Activated CD8-positive, alpha-beta memory T cell treated with anti-CD3 and anti-CD28 coated beads for 36 hours (primary cell): ENCODE results near the gene FNIP2. TPM values are rescaled to one million over a fixed set of nuclear protein-coding genes. Genes with fewer than 3 reads are reported as not detected.
"Not testable (repeated sequence)": the region's sequence is repeated elsewhere in the genome, so short reads cannot be mapped to it uniquely, and the experiment has no call there.

Experiments used
- CTCF ChIA-PET: fragments of 350-600 bp; sonication (Branson Sonifier 250); formaldehyde crosslinking; loops from one replicate; lab custom pipeline; 2021; ENCODE audit warnings: antibody characterized with exemption; lab: Charles Lee
- POLR2A ChIA-PET: fragments of 350-600 bp; sonication (Branson Sonifier 250); formaldehyde crosslinking; loops from one replicate; lab custom pipeline; 2021; ENCODE audit warnings: antibody characterized with exemption; lab: Charles Lee
- total RNA-seq, 2 experiments: library from RNA; stranded (reverse); gene quantifications; one replicate each; pipeline ENCODE4 v1.2.3, GENCODE V29; 2021

The FNIP2 gene
- total RNA-seq, 2 experiments from 2014 or later: 15.8 to 16.2 TPM

DNA sequence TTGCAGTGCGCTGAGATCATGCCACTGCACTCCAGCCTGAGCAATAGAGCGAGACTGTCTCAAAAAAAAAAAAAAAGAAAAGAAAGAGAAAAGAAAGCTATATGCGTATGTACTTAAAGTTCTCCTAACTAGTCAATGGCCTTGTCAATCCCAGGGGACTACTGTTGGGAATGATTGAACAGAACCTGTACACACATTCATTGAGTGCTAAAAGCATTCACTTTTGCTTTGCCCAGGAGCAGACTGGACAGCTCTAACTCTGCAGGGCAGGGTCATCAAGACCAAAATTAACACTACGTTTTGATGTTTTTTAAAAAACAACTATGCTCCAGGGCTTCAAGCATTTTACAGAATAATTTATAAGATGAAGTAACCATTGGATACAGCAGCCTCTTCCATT, 106.2 kb downstream of the FNIP2 start:
- ChIA-PET POLR2A (interaction anchor here (0.5 kb wide), 1 partner anchor 711 kb away, joined by 6 read pairs; no protein-coding TSS in a partner anchor), CTCF (interaction anchor here (1.0 kb wide), 1 partner anchor 32 kb away, joined by 3 read pairs; no protein-coding TSS in a partner anchor)

DNA sequence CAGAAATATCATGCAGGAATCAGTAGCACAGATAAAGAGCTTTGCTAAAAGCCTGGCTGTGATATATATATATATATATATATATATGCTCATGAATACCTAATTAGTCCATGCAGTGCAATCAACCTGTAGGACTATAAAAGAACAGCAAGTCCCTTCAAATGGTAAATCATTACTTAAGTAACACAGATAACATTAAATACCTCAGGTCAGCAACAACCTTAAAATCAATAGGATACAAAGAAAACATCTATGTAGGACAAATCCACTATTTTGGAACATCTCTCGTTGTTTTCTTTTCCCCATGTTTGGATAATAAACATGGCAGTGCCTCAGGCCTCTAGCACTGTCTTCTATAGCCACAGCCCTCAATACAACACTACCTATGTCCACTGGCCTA, 106.6 kb downstream of the FNIP2 start:
- ChIA-PET CTCF (no interaction called here), POLR2A (interaction anchor here (0.5 kb wide), 1 partner anchor 712 kb away, joined by 6 read pairs; no protein-coding TSS in a partner anchor)

DNA sequence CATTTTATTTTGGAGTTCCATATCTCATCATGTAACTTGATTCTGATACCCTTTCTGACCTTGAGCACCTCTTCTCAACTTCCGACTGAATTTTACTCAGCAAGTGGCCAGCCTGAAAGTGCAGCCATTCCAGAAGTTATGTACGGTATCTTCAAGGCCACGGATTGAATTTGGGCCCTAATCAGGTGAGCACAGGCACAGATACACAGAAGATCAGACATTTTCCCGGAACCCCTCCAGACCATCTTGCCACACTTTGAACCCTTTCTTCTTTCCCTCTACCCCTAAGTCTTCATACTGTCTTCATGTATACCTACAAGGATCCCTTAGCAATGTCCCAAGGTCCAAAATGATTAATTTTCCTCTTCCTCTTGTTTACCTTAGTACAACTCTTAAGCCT, 108.2 kb downstream of the FNIP2 start:
- POLR2A ChIA-PET: no interaction called here
- CTCF ChIA-PET: no interaction called here

DNA sequence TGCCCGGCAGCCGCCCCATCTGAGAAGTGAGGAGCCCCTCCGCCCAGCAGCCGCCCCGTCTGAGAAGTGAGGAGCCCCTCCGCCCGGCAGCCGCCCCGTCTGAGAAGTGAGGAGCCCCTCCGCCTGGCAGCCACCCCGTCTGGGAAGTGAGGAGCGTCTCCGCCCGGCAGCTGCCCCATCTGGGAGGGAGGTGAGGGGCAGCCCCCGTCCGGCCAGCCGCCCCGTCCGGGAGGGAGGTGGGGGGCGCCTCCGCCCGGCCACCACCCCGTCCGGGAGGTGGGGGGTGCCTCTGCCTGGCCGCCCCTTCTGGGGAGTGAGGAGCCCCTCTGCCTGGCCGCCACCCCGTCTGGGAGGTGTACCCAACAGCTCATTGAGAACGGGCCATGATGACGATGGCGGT, 113.3 kb downstream of the FNIP2 start:
- CTCF ChIA-PET, POLR2A ChIA-PET: not testable (repeated sequence)

- CTCF ChIA-PET: no interaction called here
- POLR2A ChIA-PET: no interaction called here
Observed at GRCh38 chr4:158884280-158884679, 115.5 kb downstream of the FNIP2 start.

- CTCF ChIA-PET: no interaction called here
- POLR2A ChIA-PET: no interaction called here
Observed at GRCh38 chr4:158885564-158885963, 116.7 kb downstream of the FNIP2 start.

- POLR2A ChIA-PET: no interaction called here
- CTCF ChIA-PET: no interaction called here
Observed at GRCh38 chr4:158890294-158890693, 121.5 kb downstream of the FNIP2 start.

DNA sequence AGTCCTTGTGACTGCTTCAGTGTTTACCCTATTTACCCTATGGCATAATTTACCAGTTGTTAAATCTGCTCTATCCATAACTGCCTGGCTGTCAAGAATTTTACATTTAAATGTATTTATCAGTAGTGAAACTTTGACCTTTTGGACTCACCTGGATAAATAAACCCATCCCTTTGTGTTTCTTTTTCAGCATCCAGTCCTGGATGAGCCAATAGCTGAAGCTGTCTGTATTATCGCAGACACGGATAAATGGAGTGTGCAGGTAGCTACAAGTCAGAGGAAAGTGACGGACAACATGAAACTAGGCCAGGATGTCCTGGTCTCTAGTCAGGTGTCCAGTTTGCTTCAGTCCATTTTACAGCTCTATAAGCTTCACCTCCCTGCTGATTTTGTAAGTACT, 122.4 kb downstream of the FNIP2 start:
- POLR2A ChIA-PET: no interaction called here
- CTCF ChIA-PET: no interaction called here

- ChIA-PET POLR2A (no interaction called here), CTCF (no interaction called here)
Observed at GRCh38 chr4:158894826-158895225, 126.0 kb downstream of the FNIP2 start.

DNA sequence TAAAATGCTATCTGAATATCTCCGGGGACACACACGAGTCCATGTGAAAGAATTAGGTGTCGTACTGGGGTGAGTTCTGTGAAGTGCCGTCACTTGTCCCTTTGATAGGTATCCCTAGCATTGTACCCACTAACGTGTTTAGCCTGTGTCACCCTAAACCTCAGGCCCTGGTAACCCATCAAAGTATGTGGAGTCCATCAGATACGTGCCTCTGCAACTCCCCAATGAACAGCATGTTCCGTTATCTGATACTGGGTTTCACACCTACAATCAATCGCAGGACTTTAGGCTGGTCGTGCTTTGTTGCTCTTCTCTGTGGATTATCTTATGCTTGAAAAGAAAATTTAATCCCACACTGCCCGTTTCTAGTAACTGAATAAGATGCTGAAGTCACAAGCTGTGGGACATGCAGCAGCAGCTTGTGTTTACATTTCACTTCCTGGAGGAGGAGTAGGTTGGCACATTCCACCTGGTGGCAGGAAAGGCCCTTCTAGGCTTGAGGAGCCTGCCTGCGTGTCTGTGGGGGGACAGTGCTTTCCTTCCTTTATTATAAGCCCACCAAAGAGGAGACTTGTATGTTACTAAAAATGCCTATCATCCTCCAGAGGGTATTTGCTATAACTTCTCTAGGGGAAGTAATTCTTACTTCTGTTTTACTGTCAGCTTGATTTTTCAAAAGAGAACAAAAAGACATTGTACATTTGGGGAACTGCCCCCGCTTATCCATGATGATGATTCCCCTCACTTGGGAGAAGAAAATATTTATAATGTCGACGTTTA, 127.2 kb downstream of the FNIP2 start:
- CTCF ChIA-PET: no interaction called here
- POLR2A ChIA-PET: no interaction called here

GRCh38 chr4:158896577-158897238, 127.9 kb downstream of the FNIP2 start:
- POLR2A ChIA-PET, CTCF ChIA-PET: not testable (repeated sequence)

- POLR2A ChIA-PET: not testable (repeated sequence)
Observed at GRCh38 chr4:158900408-158900807, 131.6 kb downstream of the FNIP2 start.

DNA sequence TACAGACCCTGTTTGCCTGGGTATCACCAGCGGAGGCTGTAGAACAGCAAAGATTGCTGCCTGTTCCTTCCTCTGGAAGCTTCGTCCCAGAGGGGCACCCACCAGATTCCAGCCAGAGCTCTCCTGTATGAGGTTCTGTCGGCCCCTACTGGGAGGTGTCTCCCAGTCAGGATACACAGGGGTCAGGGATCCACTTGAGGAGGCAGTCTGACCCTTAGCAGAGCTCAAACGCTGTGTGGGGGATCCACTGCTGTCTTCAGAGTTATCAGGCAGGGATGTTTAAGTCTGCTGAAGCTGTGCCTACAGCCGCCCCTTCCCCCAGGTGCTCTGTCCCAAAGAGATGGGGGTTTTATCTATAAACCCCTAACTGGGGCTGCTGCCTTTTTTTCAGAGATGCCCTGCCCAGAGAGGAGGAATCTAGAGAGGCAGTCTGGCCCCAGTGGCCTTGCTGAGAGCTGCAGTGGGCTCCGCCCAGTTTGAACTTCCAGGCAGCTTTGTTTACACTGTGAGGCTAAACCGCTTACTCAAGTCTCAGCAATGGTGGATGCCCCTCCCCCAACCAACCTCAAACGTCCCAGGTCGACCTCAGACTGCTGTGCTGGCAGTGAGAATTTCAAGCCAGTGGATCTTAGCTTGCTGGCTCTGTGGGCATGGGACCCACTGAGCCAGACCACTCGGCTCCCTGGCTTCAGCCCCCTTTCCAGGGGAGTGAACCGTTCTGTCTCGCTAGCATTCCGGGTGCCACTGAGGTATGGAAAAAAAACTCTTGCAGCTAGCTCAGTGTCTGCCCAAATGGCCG, 133.7 kb downstream of the FNIP2 start:
- POLR2A ChIA-PET, CTCF ChIA-PET: not testable (repeated sequence)

More at GRCh38 chr4:158900408-158900807, 131.6 kb downstream of the FNIP2 start:
- CTCF ChIA-PET: not testable (repeated sequence)

DNA sequence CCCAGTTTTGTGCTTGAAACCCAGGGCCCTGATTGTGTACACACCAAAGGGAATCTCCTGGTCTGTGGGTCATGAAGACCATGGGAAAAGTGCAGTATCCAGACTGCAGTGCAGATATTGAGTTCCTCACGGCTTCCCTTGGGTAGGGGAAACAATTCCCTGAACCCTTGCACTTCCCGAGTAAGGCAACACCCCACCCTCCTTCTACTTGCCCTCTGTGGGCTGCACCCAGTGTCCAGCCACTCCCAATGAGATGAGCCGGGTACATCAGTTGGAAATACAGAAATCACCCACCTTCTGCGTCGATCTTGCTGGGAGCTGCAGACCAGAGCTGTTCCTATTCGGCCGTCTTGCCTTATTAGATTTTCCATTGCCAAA, 134.2 kb downstream of the FNIP2 start:
- ChIA-PET POLR2A (no interaction called here), CTCF (no interaction called here)

GRCh38 chr4:158903472-158904043, 134.7 kb downstream of the FNIP2 start:
- POLR2A ChIA-PET: no interaction called here
- CTCF ChIA-PET: no interaction called here

DNA sequence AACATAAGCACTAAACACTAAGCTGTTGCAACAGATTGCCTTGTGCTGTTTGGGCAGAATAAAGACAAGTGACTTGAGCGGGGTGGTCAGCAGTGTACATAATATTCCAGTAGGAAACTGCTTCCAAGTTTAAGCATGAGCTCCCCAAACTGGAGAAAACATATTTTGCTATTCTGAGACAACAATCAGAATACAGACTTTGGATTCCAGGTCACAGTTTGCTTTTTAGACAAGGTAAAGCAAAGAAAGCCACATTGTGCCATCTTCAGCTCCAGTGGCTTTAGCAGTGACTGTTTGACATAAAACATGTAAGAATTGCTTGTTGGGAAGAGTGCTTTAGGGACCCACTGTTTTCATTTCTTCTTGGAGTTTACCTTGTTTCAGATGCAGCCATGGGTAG, 136.0 kb downstream of the FNIP2 start:
- CTCF ChIA-PET: no interaction called here
- POLR2A ChIA-PET: no interaction called here

GRCh38 chr4:158906073-158906472, 137.2 kb downstream of the FNIP2 start:
- ChIA-PET POLR2A (no interaction called here), CTCF (no interaction called here)

DNA sequence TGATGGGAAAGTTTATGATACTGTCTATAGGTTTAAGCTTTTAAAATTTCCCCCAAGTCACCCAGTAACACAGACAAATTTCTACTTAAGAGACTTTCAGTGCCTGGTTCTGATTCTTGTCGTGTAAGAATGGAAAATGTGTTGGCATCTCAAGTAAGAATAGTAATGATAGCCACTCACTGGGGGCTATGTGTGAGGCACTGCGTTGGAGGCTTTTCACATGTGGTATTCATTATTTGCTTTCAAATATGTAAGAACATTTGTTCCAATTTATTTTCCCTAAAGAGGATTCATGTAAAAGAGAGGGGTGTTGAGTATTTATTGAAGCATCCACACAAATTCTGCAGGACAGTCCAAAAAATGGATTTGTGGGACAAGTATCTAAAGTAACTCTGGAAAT, 143.6 kb downstream of the FNIP2 start:
- CTCF ChIA-PET: no interaction called here
- POLR2A ChIA-PET: no interaction called here

DNA sequence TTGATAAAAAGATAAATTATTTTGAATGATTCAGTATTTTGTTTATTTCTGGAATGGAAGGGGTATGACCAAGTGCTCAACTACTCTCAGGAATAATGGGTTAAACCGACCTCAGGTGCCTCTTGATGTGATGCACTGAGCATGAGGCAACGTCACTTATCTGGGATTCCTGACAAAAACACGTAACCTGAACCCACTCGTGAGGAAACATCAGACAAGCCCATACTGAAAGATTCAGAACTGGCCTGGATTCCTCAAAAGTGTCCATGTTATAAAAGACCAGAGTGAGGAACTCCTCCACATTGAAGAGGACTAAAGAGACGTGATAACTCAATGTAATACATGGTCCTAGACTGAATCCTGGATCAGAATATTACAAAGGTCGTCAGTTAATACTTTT, 144.0 kb downstream of the FNIP2 start:
- CTCF ChIA-PET: no interaction called here

DNA sequence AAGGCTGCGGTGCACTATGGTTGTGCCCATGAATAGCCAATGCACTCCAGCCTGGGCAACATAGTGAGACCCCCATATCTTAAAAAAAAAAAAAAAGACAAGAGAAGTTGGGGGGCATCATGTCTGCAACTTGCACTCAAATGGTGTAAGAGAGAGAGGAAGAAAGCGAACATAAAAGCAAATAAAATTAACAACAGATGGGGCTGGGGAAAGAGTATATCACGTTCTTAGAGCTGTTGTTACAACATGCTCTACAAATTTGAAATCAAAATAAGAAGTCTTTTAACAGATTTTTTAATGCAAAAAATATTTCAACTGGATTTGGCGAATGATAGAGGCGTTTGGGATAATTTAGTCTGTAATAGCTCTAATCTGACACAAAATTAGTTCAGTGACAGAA, 144.9 kb downstream of the FNIP2 start:
- CTCF ChIA-PET: interaction anchor here (0.6 kb wide), 1 partner anchor 66 kb away, joined by 4 read pairs; no protein-coding TSS in a partner anchor
- POLR2A ChIA-PET: no interaction called here

More for the DNA sequence above, 144.0 kb downstream of the FNIP2 start:
- POLR2A ChIA-PET: no interaction called here
